Breast epithelium (tissue), 3 donors: Measurements from ENCODE around the gene HIBADH.

ENCODE experiments used
- POLR2A ChIP-seq: fragments of 450-650 bp; IDR thresholded peaks from one replicate; pipeline ENCODE4 v1.6.1; 2016; ENCODE audit warnings: antibody characterized with exemption, mild to moderate bottlenecking, moderate library complexity
- TF ChIP-seq, protein P1 (sequence below), 3 donors: fragments of 450-650 bp; IDR thresholded peaks; one replicate each; pipeline ENCODE4 v1.5.1; 2016 to 2017; ENCODE audit warnings: antibody characterized with exemption in 3 of 3, mild to moderate bottlenecking in 3 of 3, moderate library complexity in 3 of 3

GRCh38 chr7:27688646-27689045 lies 26.0 kb upstream of the HIBADH start:
- TF ChIP-seq, protein P1, sequence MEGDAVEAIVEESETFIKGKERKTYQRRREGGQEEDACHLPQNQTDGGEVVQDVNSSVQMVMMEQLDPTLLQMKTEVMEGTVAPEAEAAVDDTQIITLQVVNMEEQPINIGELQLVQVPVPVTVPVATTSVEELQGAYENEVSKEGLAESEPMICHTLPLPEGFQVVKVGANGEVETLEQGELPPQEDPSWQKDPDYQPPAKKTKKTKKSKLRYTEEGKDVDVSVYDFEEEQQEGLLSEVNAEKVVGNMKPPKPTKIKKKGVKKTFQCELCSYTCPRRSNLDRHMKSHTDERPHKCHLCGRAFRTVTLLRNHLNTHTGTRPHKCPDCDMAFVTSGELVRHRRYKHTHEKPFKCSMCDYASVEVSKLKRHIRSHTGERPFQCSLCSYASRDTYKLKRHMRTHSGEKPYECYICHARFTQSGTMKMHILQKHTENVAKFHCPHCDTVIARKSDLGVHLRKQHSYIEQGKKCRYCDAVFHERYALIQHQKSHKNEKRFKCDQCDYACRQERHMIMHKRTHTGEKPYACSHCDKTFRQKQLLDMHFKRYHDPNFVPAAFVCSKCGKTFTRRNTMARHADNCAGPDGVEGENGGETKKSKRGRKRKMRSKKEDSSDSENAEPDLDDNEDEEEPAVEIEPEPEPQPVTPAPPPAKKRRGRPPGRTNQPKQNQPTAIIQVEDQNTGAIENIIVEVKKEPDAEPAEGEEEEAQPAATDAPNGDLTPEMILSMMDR (IDR thresholded peaks at IDR 0.05): no peak
- no peak for TF ChIP-seq POLR2A
